ENCODE measurements around the gene MCMBP.

GRCh38 chr10:119815671-119816070 lies 57.0 kb downstream of the MCMBP start:
- TF ChIP-seq MAX (IDR thresholded peaks at IDR 0.05; ENCODE audit: insufficient read depth, insufficient read length) (no peak), EZH2 (IDR thresholded peaks at IDR 0.05; ENCODE audit: borderline replicate concordance, low read depth, low read length, severe bottlenecking) (no peak), CTCF (IDR thresholded peaks at IDR 0.05; ENCODE audit: extremely low read depth in 1 of 2, insufficient read depth in 1 of 2, low read depth in 1 of 2, low read length in 2 of 2) (no peak), POLR2A (IDR thresholded peaks at IDR 0.05; ENCODE audit: low read depth, low read length) (no peak), POLR2AphosphoS5 (IDR thresholded peaks at IDR 0.05; ENCODE audit: insufficient read depth, low read depth, low read length) (no peak)

All from endothelial cell of umbilical vein (primary cell).